GM18505 (cell line): ENCODE results near the gene IGFBP2.

Source experiments
- ATAC-seq: cut with Tn5 transposase; IDR thresholded peaks from one replicate; pipeline ENCODE4 v1.9.1; 2021; ENCODE audit not compliant: unreplicated experiment
- POLR2A ChIP-seq: IDR thresholded peaks from 4 replicates; pipeline ENCODE4 v1.6.1; 2011; ENCODE audit warnings: borderline replicate concordance; ENCODE audit not compliant: insufficient read depth, insufficient read length; ENCODE audit errors: extremely low read depth

Gene IGFBP2

GRCh38 chr2:216621292-216621691, 11.9 kb upstream of the IGFBP2 start:
- TF ChIP-seq POLR2A = no peak
- no peak for ATAC-seq

GRCh38 chr2:216622526-216622925, 10.7 kb upstream of the IGFBP2 start:
- no peak for ATAC-seq
- no peak for TF ChIP-seq POLR2A

GRCh38 chr2:216624251-216624650, 9.0 kb upstream of the IGFBP2 start:
- no peak for TF ChIP-seq POLR2A
- no peak for ATAC-seq

GRCh38 chr2:216626168-216626874, 6.9 kb upstream of the IGFBP2 start:
- no peak for TF ChIP-seq POLR2A
- ATAC-seq = no peak

- TF ChIP-seq POLR2A = no peak
- ATAC-seq = no peak
Measured at GRCh38 chr2:216626875-216627245, 6.4 kb upstream of the IGFBP2 start.

GRCh38 chr2:216629784-216630183, 3.4 kb upstream of the IGFBP2 start:
- ATAC-seq = no peak
- TF ChIP-seq POLR2A = no peak

- TF ChIP-seq POLR2A = no peak
- no peak for ATAC-seq
Measured at GRCh38 chr2:216632346-216632951, 771 bp upstream of the IGFBP2 start.

- ATAC-seq = no peak
- TF ChIP-seq POLR2A = no peak
Measured at GRCh38 chr2:216633616-216634369, 573 bp downstream of the IGFBP2 start.

- ATAC-seq = no peak
- no peak for TF ChIP-seq POLR2A
Measured at GRCh38 chr2:216634370-216635148, 1.3 kb downstream of the IGFBP2 start.

- no peak for TF ChIP-seq POLR2A
- no peak for ATAC-seq
Measured at GRCh38 chr2:216635171-216635570, 2.0 kb downstream of the IGFBP2 start.

GRCh38 chr2:216635701-216636550, 2.7 kb downstream of the IGFBP2 start:
- no peak for TF ChIP-seq POLR2A
- ATAC-seq = no peak
